GM19395 (cell line): ENCODE results near the gene BICRA.
"Not testable (repeated sequence)": the region's sequence is repeated elsewhere in the genome, so short reads cannot be mapped to it uniquely, and the experiment has no call there.

ENCODE experiments used
- ATAC-seq: cut with Tn5 transposase; IDR thresholded peaks from one replicate; pipeline ENCODE4 v1.9.1; 2021; ENCODE audit warnings: mild to moderate bottlenecking, moderate library complexity; ENCODE audit not compliant: unreplicated experiment

The BICRA gene

DNA sequence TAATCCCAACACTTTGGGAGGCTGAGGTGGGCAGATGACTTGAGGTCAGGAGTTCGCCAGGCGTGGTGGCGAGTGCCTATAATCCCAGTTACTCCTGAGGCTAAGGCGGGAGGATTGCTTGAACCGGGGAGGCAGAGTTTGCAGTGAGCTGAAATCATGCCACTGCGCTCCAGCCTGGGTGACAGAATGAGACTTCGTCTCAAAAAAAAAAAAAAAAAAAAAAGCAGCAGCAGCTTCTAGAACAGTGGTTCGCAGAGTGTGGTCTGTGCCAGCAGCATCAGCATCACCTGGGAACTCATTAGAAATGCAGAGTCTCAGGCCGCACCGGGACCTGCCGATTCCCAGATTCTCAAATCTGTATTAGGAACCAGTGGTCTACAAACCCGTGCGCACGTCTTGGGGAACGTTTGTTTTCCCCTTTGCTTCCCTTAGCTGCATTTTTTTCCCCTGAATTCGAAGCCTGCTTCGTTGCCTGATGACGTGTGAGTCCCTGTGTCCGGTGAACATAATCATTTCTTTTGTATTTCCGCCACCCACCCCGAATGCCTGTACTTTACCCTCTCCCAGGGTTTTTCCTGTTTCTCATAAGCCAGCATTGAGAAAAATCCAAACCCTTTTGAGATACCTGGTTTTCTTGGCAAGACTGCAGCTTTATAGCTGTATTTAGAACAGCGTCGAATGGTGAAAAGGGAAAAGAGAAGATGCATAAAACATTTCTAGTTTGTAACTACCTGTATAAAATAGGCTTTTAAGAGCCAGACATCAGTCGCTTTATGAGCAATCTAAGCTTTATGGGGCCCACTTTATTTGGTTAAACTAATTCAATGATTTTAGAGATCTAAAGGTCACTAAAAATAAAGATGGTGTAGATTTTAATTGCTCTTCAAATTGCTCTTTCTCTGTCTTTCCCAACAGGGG is 49.8 kb downstream of the BICRA start:
- no peak for ATAC-seq

DNA sequence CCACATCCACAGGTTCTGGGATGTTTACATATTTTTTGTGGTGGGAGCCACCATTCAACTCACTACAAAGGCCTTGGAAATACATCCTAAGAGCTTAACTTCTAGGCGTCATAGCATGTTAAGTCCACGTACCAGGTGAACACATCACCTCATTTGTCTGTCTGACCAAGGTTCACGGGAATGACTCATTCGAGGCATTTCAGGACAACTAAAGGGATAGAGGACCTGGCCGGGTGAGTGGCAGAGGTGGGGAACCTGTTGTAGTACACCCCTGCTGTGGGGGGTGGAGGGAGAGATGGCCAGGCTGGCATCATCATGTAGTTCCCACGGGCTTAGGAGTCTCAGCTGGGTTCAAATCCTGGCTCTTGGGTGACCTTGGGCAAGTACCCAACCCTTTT is 51.5 kb downstream of the BICRA start:
- ATAC-seq, result no peak

GRCh38 chr19:47661161-47661560 is 52.2 kb downstream of the BICRA start:
- ATAC-seq, result no peak

- no peak for ATAC-seq
Measured at GRCh38 chr19:47661611-47662010, 52.7 kb downstream of the BICRA start.

DNA sequence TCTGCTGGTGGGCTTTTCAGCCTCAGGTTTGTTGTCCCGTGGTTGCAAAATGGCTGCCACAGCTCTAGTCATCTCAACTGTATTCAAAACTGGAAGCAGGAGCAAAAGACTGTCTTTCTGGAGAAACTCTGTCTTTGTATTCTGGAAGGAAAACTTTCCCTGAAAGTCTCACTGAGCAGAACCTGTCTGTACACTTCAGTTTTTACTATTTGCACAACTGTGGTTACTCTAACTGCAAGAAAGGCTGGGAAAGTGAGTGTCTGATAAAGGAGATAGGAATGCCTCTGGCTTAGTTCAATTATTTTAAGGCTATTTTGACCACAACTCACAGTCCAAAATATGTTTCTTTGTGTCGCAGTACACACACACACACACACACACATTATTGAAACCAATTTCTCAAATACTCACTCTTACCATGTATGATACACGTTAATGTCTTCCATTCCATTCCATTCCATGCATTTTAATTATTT is 54.5 kb downstream of the BICRA start:
- no peak for ATAC-seq

DNA sequence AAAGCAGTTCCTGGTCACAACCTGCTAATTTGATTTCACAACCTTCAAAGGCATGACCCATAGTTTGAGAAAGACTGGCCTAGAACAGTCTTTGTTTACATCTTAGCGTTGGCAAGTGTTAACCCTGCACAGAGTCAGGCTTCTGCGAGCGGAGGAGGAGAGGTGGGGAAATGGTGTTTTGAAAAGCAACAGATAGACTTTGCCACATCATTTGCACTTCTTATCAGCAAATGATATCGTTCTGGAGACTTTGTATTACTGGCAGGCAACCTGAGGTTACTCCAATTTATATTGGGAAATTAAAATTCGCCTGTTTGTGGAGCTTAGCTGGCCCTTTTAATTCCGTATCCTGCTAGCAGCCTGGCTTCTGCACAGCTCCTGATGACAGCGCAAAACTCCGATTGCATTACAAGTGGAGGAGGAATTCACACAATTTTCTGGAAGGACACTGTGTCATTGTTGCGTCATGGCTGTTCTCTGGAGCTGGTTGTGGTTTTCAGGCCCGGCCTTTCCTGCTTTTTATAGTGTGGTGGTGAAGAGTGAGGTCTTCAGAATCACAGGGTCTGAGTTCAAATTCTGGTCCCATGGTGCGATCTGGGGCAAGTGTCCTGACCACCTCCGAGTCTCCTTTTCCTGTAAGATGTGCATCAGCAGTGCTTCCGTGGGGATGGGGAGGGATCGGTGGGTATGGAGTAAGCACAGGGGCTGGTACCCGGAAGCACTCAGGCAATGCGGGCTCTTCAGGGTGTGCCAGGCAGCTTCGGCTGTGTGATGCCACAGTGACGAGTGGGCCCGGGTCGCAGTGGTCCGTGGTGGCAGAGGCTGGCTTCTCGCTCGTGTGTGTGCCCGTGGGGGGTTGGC is 55.2 kb downstream of the BICRA start:
- no peak for ATAC-seq

- ATAC-seq, result not testable (repeated sequence)
Measured at GRCh38 chr19:47668556-47668955, 59.6 kb downstream of the BICRA start.

- ATAC-seq, result no peak
Measured at GRCh38 chr19:47670736-47671135, 61.8 kb downstream of the BICRA start.

DNA sequence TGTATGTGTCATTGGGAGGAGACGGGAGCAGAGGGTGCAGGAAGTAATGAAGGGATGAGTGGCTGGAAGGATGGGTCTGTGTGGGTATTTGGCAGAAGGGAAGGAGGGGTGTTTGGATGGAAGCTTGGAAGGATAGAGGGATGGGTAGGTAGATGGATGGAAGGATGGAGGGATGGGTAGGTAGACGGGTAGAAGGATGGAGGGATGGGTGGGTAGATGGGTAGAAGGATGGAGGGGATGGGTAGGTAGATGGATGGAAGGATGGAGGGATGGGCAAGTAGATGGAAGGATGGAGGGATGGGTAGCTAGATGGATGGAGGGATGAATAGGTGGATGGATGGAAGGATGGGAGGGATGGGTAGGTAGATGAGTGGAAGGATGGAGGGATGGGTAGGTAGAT is 62.6 kb downstream of the BICRA start:
- no peak for ATAC-seq

DNA sequence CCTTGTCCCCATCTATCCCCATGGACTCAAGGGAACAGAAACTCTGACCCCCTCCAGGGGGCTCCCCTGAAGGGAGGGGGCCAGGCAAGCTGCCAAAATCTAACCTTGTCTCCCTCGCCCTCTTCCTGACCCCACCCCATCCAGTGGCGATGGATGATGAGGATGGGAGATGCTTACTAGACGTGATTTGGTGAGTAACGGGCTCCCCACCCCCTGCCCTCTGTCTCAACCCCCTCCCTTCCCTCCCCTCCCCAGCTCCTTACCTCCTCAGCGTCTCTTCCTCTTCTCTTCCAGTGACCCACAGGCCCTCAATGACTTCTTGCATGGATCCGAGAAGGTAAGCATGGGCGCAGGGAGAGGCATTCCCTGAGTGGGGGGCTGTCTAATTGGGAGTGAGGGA is 64.5 kb downstream of the BICRA start:
- no peak for ATAC-seq

- ATAC-seq, result no peak
Measured at GRCh38 chr19:47674548-47674947, 65.6 kb downstream of the BICRA start.

DNA sequence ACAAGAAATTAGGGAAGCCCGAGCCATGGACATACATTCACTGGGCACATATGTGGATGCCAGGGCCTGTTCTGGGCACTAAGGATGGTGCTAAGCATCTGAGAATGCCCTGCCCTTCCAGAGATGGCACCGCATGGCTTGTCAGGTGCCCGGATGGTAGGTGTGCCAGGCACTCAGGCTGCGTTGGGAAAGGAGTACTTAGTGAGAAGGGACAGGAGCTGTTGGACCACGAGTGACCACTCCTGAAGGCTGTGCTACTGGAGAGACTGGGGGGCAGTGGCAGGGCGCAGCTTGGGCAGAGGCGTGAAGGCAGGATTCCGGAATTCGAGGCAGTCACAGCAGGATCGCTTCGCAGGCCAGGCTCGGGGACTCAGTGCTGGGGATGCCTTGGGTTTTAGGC is 66.3 kb downstream of the BICRA start:
- no peak for ATAC-seq

DNA sequence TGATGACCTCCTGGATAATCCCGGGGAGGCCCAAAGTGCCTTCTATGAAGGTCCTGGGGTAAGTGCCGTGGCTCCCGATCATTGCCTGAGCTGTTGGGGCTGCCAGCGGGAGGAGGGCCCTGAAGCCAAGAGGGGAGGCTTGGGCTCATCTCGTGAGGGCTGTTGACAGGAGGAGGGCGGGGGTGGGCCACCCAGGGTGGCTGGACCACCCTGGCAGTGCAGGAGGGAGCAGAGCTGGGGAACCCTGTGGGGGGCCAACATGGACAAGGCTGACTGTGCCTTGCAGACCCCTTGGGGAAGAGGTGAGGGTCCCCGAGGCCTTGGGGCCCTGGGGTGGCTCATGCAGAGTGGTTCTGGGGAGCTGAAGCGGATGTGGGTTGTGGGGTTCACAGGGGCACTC is 66.9 kb downstream of the BICRA start:
- no peak for ATAC-seq

DNA sequence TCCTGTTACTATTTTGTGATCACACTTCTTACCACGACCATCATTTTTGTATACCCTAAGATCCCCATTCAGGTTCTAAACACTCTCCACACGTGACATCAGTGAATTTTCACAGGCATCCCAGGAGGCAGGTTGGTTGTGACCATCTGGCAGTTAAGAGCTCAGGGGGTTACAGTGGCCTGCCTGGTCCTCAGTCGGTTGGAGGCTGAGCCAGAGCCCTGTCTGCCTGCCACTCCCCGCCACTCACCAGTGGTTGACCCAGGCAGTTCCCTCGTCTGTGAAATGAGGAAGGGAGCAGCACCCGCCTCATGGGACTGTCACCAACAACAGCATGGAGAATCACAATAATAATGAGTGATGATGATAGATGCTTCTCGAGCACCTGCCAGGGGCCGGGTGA is 67.9 kb downstream of the BICRA start:
- no peak for ATAC-seq

DNA sequence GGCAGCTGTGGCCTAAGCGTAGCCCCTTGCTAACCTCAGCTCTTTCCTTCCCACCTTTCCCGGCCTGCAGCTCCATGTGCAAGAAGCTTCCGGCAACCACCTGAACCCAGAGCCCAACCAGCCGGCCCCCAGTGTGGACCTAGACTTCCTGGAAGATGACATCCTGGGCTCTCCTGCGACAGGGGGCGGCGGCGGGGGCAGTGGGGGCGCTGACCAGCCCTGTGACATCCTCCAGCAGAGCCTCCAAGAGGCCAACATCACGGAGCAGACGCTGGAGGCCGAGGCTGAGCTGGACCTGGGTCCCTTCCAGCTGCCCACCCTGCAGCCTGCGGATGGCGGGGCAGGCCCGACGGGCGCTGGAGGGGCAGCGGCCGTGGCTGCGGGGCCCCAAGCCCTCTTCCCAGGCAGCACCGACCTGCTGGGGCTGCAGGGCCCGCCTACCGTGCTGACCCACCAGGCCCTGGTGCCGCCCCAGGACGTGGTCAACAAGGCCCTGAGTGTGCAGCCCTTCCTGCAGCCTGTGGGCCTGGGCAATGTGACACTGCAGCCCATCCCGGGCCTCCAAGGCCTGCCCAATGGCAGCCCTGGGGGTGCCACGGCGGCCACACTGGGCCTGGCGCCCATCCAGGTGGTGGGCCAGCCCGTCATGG is 70.4 kb downstream of the BICRA start:
- no peak for ATAC-seq

- no peak for ATAC-seq
Measured at GRCh38 chr19:47679922-47680857, 71.3 kb downstream of the BICRA start.

DNA sequence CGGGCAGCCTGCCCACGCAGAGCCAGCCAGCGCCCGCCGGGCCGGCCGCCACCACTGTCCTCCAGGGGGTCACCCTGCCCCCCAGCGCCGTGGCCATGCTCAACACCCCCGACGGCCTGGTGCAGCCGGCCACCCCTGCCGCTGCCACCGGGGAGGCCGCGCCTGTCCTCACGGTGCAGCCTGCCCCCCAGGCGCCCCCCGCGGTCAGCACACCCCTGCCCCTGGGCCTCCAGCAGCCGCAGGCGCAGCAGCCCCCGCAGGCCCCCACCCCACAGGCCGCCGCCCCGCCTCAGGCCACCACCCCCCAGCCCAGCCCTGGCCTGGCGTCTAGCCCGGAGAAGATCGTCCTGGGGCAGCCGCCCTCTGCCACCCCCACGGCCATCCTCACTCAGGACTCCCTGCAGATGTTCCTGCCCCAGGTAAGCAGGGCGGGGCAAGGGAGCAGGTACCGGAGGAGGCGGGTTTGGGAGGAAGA is 72.0 kb downstream of the BICRA start:
- no peak for ATAC-seq

GRCh38 chr19:47681388-47681787 is 72.5 kb downstream of the BICRA start:
- ATAC-seq, result no peak

GRCh38 chr19:47681936-47682335 is 73.0 kb downstream of the BICRA start:
- no peak for ATAC-seq

- no peak for ATAC-seq
Measured at GRCh38 chr19:47682939-47683338, 74.0 kb downstream of the BICRA start.
